ENCODE data around the gene SLC25A25. TPM values are rescaled to one million over a fixed set of nuclear protein-coding genes. Genes with fewer than 3 reads are reported as not detected.

Gene SLC25A25
- total RNA-seq, 3 donors from 2014 or later (not counting 1 experiment from before 2014, with no cell fraction given), result 16.8 to 19.1 (median 18.9) TPM

DNA sequence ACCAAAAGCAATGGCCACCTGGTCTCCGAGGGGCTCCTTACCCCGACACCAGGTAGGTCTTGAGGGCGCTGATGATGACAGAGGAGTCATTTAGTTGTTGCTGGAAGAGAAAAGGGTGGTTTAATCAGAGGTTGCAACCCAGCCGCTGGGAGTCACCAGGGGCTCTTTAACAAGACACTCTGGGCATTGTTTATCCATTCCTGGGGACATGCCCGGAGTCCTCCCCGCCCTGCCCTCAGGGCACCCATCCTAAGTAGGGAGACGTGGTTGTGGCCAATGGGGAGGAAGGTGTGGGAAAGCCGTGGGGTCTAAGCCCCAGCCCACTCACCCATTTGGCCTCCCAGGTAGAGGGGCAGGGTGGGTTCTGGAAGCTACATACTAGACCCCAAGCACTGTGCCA is 56.4 kb downstream of the SLC25A25 start:
- no peaks in the 10 kb centered on the region for H3K27me3 Mint-ChIP-seq (ENCODE audit: low read depth in 2 of 2)
- Histone ChIP-seq H3K27me3 (ENCODE audit: control insufficient read depth, insufficient read depth, low read length) (no peaks in the 10 kb centered on the region), H3K4me1 (ENCODE audit: control insufficient read depth, insufficient read depth, low read length) (peaks cover 32% of the 10 kb centered on the region), H3K4me3 (ENCODE audit: low read length) (no peak overlapping the region), H3K27ac (ENCODE audit: low read length) (no peak overlapping the region), H3K36me3 (ENCODE audit: control insufficient read depth, insufficient read depth, low read length) (peaks cover 27% of the 10 kb centered on the region), H3K9me3 (ENCODE audit: control insufficient read depth, insufficient read depth, low read length) (no peaks in the 10 kb centered on the region)
- no peak for ATAC-seq
- intact Hi-C loops (cut with micrococcal nuclease), result no loop called here
- 96% methylated on average over 8 of the region's 8 CpGs for WGBS (ENCODE audit: insufficient coverage)
- H3K27ac Mint-ChIP-seq, result peak overlapping the region in 1 of 2 donors; percentile 26
- DNase-seq, result no peak
- no peaks in the 10 kb centered on the region for H3K36me3 Mint-ChIP-seq
- no peaks in the 10 kb centered on the region for H3K9me3 Mint-ChIP-seq
- peaks cover 22 to 32% of the 10 kb centered on the region in 2 donors for H3K4me1 Mint-ChIP-seq
- TF ChIP-seq, protein P1, sequence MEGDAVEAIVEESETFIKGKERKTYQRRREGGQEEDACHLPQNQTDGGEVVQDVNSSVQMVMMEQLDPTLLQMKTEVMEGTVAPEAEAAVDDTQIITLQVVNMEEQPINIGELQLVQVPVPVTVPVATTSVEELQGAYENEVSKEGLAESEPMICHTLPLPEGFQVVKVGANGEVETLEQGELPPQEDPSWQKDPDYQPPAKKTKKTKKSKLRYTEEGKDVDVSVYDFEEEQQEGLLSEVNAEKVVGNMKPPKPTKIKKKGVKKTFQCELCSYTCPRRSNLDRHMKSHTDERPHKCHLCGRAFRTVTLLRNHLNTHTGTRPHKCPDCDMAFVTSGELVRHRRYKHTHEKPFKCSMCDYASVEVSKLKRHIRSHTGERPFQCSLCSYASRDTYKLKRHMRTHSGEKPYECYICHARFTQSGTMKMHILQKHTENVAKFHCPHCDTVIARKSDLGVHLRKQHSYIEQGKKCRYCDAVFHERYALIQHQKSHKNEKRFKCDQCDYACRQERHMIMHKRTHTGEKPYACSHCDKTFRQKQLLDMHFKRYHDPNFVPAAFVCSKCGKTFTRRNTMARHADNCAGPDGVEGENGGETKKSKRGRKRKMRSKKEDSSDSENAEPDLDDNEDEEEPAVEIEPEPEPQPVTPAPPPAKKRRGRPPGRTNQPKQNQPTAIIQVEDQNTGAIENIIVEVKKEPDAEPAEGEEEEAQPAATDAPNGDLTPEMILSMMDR (IDR thresholded peaks at IDR 0.05), result no peak
- no peak overlapping the region for H3K4me3 Mint-ChIP-seq

DNA sequence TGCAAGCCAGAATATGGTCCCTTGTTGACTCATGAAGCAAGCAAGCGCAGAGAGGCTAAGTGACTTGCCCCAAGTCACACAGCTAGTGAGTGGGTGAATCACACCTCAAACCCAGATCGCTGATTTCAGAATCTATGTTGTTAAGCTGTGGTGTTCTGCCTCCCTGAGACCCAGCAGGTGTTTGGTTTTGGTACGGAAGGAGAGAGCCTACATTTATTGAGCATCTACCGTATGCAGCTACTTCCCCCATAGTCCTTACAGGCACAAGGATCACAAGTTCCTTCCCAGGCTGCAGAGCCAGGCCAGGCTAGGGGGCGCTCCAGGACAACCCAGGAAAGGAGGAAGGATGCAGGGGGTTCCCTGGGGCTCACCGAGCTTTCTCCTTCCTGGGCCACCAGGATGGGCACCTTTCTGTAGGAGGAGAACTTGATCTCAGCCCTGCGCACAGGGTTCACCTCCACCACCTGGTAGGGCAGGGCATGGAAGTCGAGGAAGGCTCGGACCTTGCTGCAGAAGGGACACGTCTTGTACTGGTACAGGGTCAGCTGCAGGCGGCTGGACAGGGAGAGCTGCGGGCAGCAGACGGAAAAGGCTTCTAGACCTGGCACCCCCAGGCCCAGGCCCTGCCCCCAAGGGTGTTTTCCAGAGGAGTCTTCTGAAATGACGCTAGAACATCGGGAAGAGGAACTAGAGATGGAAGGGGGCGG is 57.0 kb downstream of the SLC25A25 start:
- peaks cover 34% of the 10 kb centered on the region for H3K4me1 ChIP-seq (ENCODE audit: control insufficient read depth, insufficient read depth, low read length)
- Mint-ChIP-seq H3K27ac (peak overlapping the region in 1 of 2 donors; percentile 26), H3K27me3 (ENCODE audit: low read depth in 2 of 2) (no peaks in the 10 kb centered on the region), H3K36me3 (no peaks in the 10 kb centered on the region), H3K4me1 (peaks cover 24 to 35% of the 10 kb centered on the region in 2 donors), H3K4me3 (peak overlapping the region; percentile 42), H3K9me3 (no peaks in the 10 kb centered on the region)
- no peaks in the 10 kb centered on the region for H3K9me3 ChIP-seq (ENCODE audit: control insufficient read depth, insufficient read depth, low read length)
- TF ChIP-seq, protein P1 (IDR thresholded peaks at IDR 0.05), result no peak
- DNase-seq (peak in 1 of 2 donors; percentile 66), ATAC-seq (no peak)
- intact Hi-C loops (cut with micrococcal nuclease), result no loop called here
- peaks cover 27% of the 10 kb centered on the region for H3K36me3 ChIP-seq (ENCODE audit: control insufficient read depth, insufficient read depth, low read length)
- 74% methylated on average over 16 of the region's 16 CpGs for WGBS (ENCODE audit: insufficient coverage)
- no peaks in the 10 kb centered on the region for H3K27me3 ChIP-seq (ENCODE audit: control insufficient read depth, insufficient read depth, low read length)
- H3K4me3 ChIP-seq (ENCODE audit: low read length), result no peak overlapping the region
- no peak overlapping the region for H3K27ac ChIP-seq (ENCODE audit: low read length)

DNA sequence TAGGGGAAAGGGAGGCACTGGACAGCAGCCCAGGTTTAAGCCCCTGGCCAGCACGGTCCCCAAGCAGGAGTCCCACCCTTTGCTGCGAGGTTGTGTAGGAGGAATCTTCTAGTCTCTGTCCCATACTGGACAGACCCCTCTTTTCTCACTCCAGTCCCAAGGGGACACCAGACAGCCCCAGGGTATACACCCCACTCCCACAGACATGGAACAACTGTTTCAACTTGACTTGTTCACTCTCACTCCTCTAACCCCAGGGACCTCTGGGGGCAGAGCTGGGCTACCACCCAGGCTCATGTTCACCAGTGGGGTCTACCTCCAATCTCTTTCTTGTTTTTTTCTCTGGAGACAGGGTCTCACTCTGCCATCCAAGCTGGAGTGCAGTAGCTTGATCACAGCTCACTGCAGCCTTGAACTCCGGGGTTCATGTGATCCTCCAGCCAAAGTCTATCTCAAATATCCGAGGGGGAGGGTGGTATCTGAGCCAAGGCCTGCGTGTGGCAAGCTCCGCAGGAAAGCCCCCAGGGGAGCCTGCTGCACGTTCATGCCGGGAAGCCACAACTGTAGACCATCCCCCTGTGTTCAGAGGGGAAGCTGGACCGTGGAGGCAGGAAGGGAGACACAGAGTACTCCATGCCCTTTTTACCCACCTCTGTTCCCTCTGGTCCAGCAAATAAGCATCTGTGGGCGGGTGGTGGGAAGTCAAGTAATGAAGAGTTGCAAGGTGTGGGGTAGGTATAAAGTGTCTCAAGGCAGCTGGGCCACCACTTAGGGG is 57.7 kb downstream of the SLC25A25 start:
- intact Hi-C loops (cut with micrococcal nuclease), result no loop called here
- H3K4me3 ChIP-seq (ENCODE audit: low read length), result no peak overlapping the region
- DNase-seq (no peak), ATAC-seq (no peak)
- Mint-ChIP-seq H3K4me3 (peak overlapping the region; percentile 99), H3K27me3 (ENCODE audit: low read depth in 2 of 2) (no peaks in the 10 kb centered on the region), H3K27ac (no peak overlapping the region), H3K4me1 (peaks cover 24 to 35% of the 10 kb centered on the region in 2 donors), H3K36me3 (no peaks in the 10 kb centered on the region), H3K9me3 (no peaks in the 10 kb centered on the region)
- H3K36me3 ChIP-seq (ENCODE audit: control insufficient read depth, insufficient read depth, low read length), result peaks cover 25% of the 10 kb centered on the region
- H3K27me3 ChIP-seq (ENCODE audit: control insufficient read depth, insufficient read depth, low read length), result no peaks in the 10 kb centered on the region
- WGBS (ENCODE audit: insufficient coverage), result 73% methylated on average over 10 of the region's 10 CpGs
- no peaks in the 10 kb centered on the region for H3K9me3 ChIP-seq (ENCODE audit: control insufficient read depth, insufficient read depth, low read length)
- TF ChIP-seq, protein P1 (IDR thresholded peaks at IDR 0.05), result no peak
- H3K4me1 ChIP-seq (ENCODE audit: control insufficient read depth, insufficient read depth, low read length), result peaks cover 34% of the 10 kb centered on the region
- no peak overlapping the region for H3K27ac ChIP-seq (ENCODE audit: low read length)
